ENCODE measurements around the gene SNAP29. TPM values are rescaled to one million over a fixed set of nuclear protein-coding genes. Genes with fewer than 3 reads are reported as not detected.

SNAP29 gene
- total RNA-seq, 1 donor from 2014 or later = 20.2 TPM

DNA sequence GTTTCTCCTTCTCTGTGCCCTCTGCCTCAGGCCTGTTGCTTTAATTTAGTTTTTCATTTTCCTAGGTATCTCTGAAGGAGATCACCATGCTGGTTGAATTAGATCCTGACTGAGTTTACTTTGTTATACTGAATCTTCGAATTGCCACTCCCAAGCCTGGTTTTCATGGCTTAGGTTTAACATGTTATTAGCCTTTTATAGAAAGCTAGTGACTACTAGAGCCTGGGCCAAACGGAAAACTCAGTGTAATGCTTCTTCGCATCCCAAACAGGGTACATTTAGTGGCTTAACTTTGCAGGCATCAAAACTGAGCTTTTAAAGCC is 62.0 kb downstream of the SNAP29 start:
- no peak overlapping the region for H3K27ac Mint-ChIP-seq (ENCODE audit: unreplicated experiment)
- peak overlapping the region; percentile 99 for H3K4me3 Mint-ChIP-seq
- H3K27me3 Mint-ChIP-seq (ENCODE audit: low read depth) = no peaks in the 10 kb centered on the region
- H3K9me3 Mint-ChIP-seq = no peaks in the 10 kb centered on the region
- H3K36me3 Mint-ChIP-seq (ENCODE audit: low read depth) = peaks cover 7% of the 10 kb centered on the region
- TF ChIP-seq, protein P1, sequence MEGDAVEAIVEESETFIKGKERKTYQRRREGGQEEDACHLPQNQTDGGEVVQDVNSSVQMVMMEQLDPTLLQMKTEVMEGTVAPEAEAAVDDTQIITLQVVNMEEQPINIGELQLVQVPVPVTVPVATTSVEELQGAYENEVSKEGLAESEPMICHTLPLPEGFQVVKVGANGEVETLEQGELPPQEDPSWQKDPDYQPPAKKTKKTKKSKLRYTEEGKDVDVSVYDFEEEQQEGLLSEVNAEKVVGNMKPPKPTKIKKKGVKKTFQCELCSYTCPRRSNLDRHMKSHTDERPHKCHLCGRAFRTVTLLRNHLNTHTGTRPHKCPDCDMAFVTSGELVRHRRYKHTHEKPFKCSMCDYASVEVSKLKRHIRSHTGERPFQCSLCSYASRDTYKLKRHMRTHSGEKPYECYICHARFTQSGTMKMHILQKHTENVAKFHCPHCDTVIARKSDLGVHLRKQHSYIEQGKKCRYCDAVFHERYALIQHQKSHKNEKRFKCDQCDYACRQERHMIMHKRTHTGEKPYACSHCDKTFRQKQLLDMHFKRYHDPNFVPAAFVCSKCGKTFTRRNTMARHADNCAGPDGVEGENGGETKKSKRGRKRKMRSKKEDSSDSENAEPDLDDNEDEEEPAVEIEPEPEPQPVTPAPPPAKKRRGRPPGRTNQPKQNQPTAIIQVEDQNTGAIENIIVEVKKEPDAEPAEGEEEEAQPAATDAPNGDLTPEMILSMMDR (conservative IDR thresholded peaks at IDR 0.05) = no peak
- DNase-seq (ENCODE audit: low read depth, low spot score) = no peak
- H3K4me1 Mint-ChIP-seq = peaks cover 42% of the 10 kb centered on the region

DNA sequence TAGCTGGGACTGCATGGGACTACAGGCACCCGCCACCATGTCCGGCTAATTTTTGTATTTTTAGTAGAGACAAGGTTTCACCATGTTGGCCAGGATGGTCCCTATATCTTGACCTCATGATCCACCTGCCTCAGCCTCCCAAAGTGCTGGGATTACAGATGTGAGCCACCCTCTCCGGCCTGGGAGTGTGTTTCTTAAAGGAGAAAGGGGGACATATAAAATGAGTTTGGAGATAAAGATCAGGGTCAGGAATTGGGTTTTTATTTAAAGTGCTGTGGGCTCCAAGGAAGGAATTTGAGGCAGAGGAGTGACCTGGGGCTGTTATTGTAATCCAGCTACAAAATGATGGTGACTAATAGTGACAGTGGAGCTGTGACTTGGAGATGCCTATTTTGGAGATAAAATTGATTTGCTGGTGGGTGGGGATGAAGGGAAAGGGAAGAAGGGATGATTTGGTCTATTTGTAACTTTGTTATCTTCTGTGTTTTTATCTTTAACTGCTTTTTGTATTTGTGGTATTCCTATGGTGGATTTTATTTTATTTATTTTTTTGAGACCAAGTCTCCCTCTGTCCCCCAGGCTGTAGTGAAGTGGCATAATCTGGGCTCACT is 63.4 kb downstream of the SNAP29 start:
- Mint-ChIP-seq H3K9me3 (no peaks in the 10 kb centered on the region), H3K4me3 (peak overlapping the region; percentile 55), H3K36me3 (ENCODE audit: low read depth) (peaks cover 7% of the 10 kb centered on the region), H3K27ac (ENCODE audit: unreplicated experiment) (no peak overlapping the region), H3K27me3 (ENCODE audit: low read depth) (no peaks in the 10 kb centered on the region), H3K4me1 (peaks cover 45% of the 10 kb centered on the region)
- no peak for DNase-seq (ENCODE audit: low read depth, low spot score)
- TF ChIP-seq, protein P1 (conservative IDR thresholded peaks at IDR 0.05) = no peak

DNA sequence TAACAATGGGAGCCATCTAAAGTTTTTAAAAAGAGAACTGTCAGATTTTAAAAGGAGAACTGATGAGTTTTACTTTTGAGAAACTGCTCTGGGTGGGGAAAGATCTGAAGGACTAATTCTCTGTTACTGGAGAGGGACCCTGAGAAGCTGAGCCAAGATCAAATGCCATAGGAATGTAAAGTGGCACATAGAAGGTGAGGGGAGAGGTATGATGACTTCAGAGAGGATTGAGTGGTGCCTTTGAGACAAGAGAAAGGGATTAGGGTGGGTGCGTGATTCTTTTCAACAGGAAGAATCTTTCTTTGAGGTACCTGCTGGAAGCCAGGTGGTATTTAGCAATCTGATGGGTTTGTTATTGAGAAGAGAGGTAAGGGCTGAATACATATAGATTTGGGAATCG is 67.4 kb downstream of the SNAP29 start:
- Mint-ChIP-seq H3K27me3 (ENCODE audit: low read depth) (no peaks in the 10 kb centered on the region), H3K4me3 (no peak overlapping the region), H3K9me3 (no peaks in the 10 kb centered on the region), H3K36me3 (ENCODE audit: low read depth) (peaks cover 4% of the 10 kb centered on the region), H3K4me1 (peaks cover 30% of the 10 kb centered on the region), H3K27ac (ENCODE audit: unreplicated experiment) (peak overlapping the region; percentile 13)
- TF ChIP-seq, protein P1 (conservative IDR thresholded peaks at IDR 0.05) = no peak
- DNase-seq (ENCODE audit: low read depth, low spot score) = no peak

DNA sequence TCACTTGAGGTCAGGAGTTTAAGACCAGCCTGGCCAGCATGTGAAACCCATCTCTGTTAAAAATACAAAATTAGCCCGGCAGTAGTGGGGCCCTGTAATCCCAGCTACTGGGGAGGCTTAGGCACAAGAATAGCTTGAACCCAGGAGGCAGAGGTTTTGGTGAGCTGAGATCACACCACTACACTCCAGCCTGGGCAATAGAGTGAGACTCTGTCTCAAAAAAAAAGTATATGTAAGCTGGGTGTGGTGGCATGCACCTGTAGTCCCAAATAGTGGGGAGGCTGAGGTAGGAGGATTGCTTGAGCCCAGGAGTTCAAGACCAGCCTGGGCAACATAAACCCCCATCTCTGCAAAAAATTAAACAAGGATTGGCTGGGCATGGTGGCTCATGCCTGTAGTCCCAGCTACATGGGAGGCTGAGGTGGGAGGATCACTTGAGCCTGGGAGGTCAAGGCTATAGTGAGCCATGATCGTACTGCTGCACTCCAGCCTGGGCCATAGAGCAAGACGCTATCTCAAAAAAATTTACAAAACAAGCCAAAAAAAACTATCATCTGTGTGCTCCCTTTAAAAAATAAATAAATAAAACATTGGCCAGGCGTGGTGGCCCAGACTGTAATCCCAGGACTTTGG is 69.2 kb downstream of the SNAP29 start:
- no peaks in the 10 kb centered on the region for H3K27me3 Mint-ChIP-seq (ENCODE audit: low read depth)
- H3K4me1 Mint-ChIP-seq = peaks cover 20% of the 10 kb centered on the region
- H3K27ac Mint-ChIP-seq (ENCODE audit: unreplicated experiment) = no peak overlapping the region
- H3K9me3 Mint-ChIP-seq = no peaks in the 10 kb centered on the region
- TF ChIP-seq, protein P1 (conservative IDR thresholded peaks at IDR 0.05) = no peak
- no peak for DNase-seq (ENCODE audit: low read depth, low spot score)
- no peak overlapping the region for H3K4me3 Mint-ChIP-seq
- H3K36me3 Mint-ChIP-seq (ENCODE audit: low read depth) = peaks cover 7% of the 10 kb centered on the region

DNA sequence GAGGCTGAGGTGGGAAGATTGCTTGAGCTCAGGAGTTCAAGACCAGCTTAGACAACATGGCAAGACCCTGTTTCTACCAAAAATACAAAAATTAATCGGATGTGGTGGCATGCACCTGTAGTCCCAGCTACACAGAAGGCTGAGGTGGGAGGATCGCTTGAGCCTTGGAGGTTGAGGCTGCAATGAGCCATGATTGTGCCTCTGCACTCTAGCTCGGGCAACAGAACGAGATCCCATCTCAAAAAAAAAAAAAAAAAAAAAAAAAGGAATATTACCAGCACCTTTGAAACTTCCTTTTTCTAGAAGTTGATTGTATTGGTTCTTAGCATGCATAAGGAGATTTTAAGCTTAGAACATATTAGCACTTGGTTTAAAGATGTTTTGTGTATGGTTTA is 69.8 kb downstream of the SNAP29 start:
- Mint-ChIP-seq H3K27ac (ENCODE audit: unreplicated experiment) (no peak overlapping the region), H3K27me3 (ENCODE audit: low read depth) (no peaks in the 10 kb centered on the region), H3K4me1 (peaks cover 20% of the 10 kb centered on the region), H3K4me3 (no peak overlapping the region), H3K9me3 (no peaks in the 10 kb centered on the region), H3K36me3 (ENCODE audit: low read depth) (peaks cover 7% of the 10 kb centered on the region)
- TF ChIP-seq, protein P1 (conservative IDR thresholded peaks at IDR 0.05) = no peak
- DNase-seq (ENCODE audit: low read depth, low spot score) = no peak
